HepG2 (cell line): Measurements from ENCODE around the gene MFGE8. TPM values are rescaled to one million over a fixed set of nuclear protein-coding genes. Genes with fewer than 3 reads are reported as not detected.
"Not testable (repeated sequence)": the region's sequence is repeated elsewhere in the genome, so short reads cannot be mapped to it uniquely, and the experiment has no call there.

Experiments used
- ATAC-seq: fragments of 200-7000 bp; cut with Tn5 transposase; 3 replicates; pipeline ENCODE4 v1.9.1; 2020; ENCODE audit warnings: mild to moderate bottlenecking, moderate library complexity
- BruUV-seq: library from RNA; stranded (reverse); fragments of 400-500 nt; replicated peaks from 2 replicates; lab custom pipeline; 2021; lab: Mats Ljungman, UMichigan
- CTCF ChIA-PET: fragments of 300-600 bp; formaldehyde crosslinking; extraction: SDS; loops from one replicate; lab custom pipeline; 2021; ENCODE audit warnings: low total read pairs, inconsistent platforms, low intra/inter-chr PET ratio; lab: Yijun Ruan, JAX
- POLR2A ChIA-PET: fragments of 350-600 bp; sonication (Branson Sonifier 250); formaldehyde crosslinking; loops from one replicate; lab custom pipeline; 2020; ENCODE audit warnings: antibody characterized with exemption, inconsistent platforms; lab: Yijun Ruan, JAX
- DNase-seq: peaks from one replicate; pipeline ENCODE4 v3.0.0-alpha.2; 2015; ENCODE audit warnings: low spot score
- FAIRE-seq: peaks from 3 replicates; lab custom pipeline; 2011; peaks lifted over from hg19 to GRCh38; lab: Jason Lieb, UNC
- H2AFZ ChIP-seq: one replicate; pipeline ENCODE4 v1.6.1; 2011; ENCODE audit warnings: low read length, inconsistent platforms
- H3K27ac ChIP-seq: fragments of 300-600 bp; 3 replicates; pipeline ENCODE4 v1.8.0; 2011; ENCODE audit warnings: mixed run types, mild to moderate bottlenecking, mixed read lengths, low read length, inconsistent platforms; ENCODE audit not compliant: insufficient read depth; ENCODE audit errors: extremely low read length
- H3K27me3 ChIP-seq, 2 experiments: fragments of 200-600 bp in 1 of 2; 2 replicates in 1 of 2; 3 replicates in 1 of 2; pipeline versions ENCODE4 v1.6.0 to v1.8.0; 2011; ENCODE audit warnings: low read length in 2 of 2, mild to moderate bottlenecking in 2 of 2, moderate library complexity in 2 of 2, inconsistent platforms in 1 of 2; ENCODE audit not compliant: insufficient read depth in 2 of 2, control insufficient read depth in 1 of 2
- H3K36me3 ChIP-seq, 2 experiments: fragments of 200-600 bp in 1 of 2; replicated peaks in 1 of 2; 2 replicates in 1 of 2; 3 replicates in 1 of 2; pipeline versions ENCODE4 v1.5.1 to v1.8.0; 2011; ENCODE audit warnings: low read length in 2 of 2, inconsistent platforms in 1 of 2; ENCODE audit not compliant: insufficient read depth in 2 of 2, control insufficient read depth in 1 of 2
- H3K4me1 ChIP-seq: 2 replicates; pipeline ENCODE4 v1.5.1; 2012; ENCODE audit warnings: low read length, inconsistent platforms; ENCODE audit not compliant: insufficient read depth
- H3K4me2 ChIP-seq: 2 replicates; pipeline ENCODE4 v1.6.0; 2011; ENCODE audit warnings: low read depth, low read length, inconsistent platforms
- H3K4me3 ChIP-seq, 3 experiments: fragments of 200-600 bp in 1 of 3; sonication (generic), shearing (Covaris generic) in 1 of 3; replicated peaks in 1 of 3; 2 replicates each; pipeline ENCODE4 v1.5.1; 2011 to 2016; ENCODE audit warnings: low read length in 3 of 3, inconsistent platforms in 2 of 3, low read depth in 2 of 3, mild to moderate bottlenecking in 2 of 3, control low read depth in 1 of 3, mixed read lengths in 1 of 3; ENCODE audit not compliant: insufficient read depth in 1 of 3
- H3K79me2 ChIP-seq: one replicate; pipeline ENCODE4 v1.6.1; 2011; ENCODE audit warnings: low read length, inconsistent platforms; ENCODE audit not compliant: insufficient read depth
- H3K9ac ChIP-seq: 2 replicates; pipeline ENCODE4 v1.6.0; 2011; ENCODE audit warnings: mild to moderate bottlenecking, low read depth, low read length, inconsistent platforms; ENCODE audit not compliant: insufficient read depth
- H3K9me3 ChIP-seq: 2 replicates; pipeline ENCODE4 v1.5.1; 2012; ENCODE audit warnings: mild to moderate bottlenecking, low read length
- H4K20me1 ChIP-seq: 2 replicates; pipeline ENCODE4 v1.6.0; 2011; ENCODE audit warnings: inconsistent platforms, mild to moderate bottlenecking, low read length, moderate library complexity; ENCODE audit not compliant: insufficient read depth
- MBNL3 ChIP-seq: fragments of 250-450 bp; sonication (Bioruptor Pico); conservative IDR thresholded peaks from 2 replicates; pipeline ENCODE4 v1.8.0; 2022; ENCODE audit warnings: mild to moderate bottlenecking, inconsistent platforms
- ZSCAN31 ChIP-seq: sonication (generic); formaldehyde crosslinking; IDR thresholded peaks from 2 replicates; pipeline ENCODE4 v1.5.0; 2020; ENCODE audit warnings: low read depth, mild to moderate bottlenecking, missing genetic modification reagents
- WGBS: methylation state at CpG from one replicate; pipeline ENCODE4 v1.1.6; 2017; ENCODE audit warnings: low lambda C conversion rate; 5-methylcytosine and 5-hydroxymethylcytosine counted together
- in situ Hi-C: cut with HindIII; loops from 2 replicates; pipeline ENCODE4 v1.10.0; 2017; ENCODE audit warnings: low pct_unique_long_range_greater_than_20kb; ENCODE audit not compliant: extremely low pct_ligation_motif_present
- intact Hi-C: fragments of 100-400 bp; cut with micrococcal nuclease; formaldehyde crosslinking; loops from one replicate; pipeline ENCODE4 v1.10.0; 2022; ENCODE audit not compliant: unreplicated experiment
- polyA plus RNA-seq, 8 experiments: library from polyadenylated mRNA; depleted of rRNA in 3 of 8; stranded (reverse) in 7 of 8; unstranded in 1 of 8; fragments of >200 nt; fragmentation: Illumina TruSeq in 4 of 8; extraction: Trizol in 4 of 8; gene quantifications; 2 replicates each; pipeline versions ENCODE4 v1.2.1 to v1.2.3, GENCODE V29; 2011 to 2016; ENCODE audit warnings: low read depth in 4 of 8, missing spikeins in 1 of 8, mixed read lengths in 1 of 8; ENCODE audit not compliant: insufficient read depth in 1 of 8
- total RNA-seq, 5 experiments: library from RNA; depleted of rRNA; stranded (reverse); fragments of >200 nt; fragmentation: Illumina TruSeq; extraction: Trizol; gene quantifications; 2 replicates each; pipeline ENCODE4 v1.2.3, GENCODE V29; 2016; ENCODE audit warnings: low read depth in 1 of 5

MFGE8 gene
- total and polyA plus RNA-seq, 2 of the 13 experiments (the other 11 are each of a cell fraction or from before 2014, with no cell fraction given) = 3.4 to 22.1 TPM

GRCh38 chr15:88930579-88930978 lies 17.4 kb upstream of the MFGE8 start (continued):
- no peak for TF ChIP-seq ZSCAN31 (CRISPR knock-in tag)
- TF ChIP-seq MBNL3 = no peak

GRCh38 chr15:88929358-88930098 lies 16.3 kb upstream of the MFGE8 start:
- in situ Hi-C loops, ATAC-seq, H4K20me1 ChIP-seq, H3K4me3 ChIP-seq, FAIRE-seq, H3K27ac ChIP-seq, intact Hi-C loops, H3K9ac ChIP-seq, H3K36me3 ChIP-seq, H3K4me2 ChIP-seq, H3K27me3 ChIP-seq, DNase-seq, BruUV-seq, H3K9me3 ChIP-seq, CTCF ChIA-PET, POLR2A ChIA-PET, H2AFZ ChIP-seq, H3K79me2 ChIP-seq: not testable (repeated sequence)
- 31% methylated on average over 3 of the region's 3 CpGs for WGBS
- H3K4me1 ChIP-seq = peaks cover 26% of the 10 kb centered on the region

GRCh38 chr15:88928192-88928591 lies 15.0 kb upstream of the MFGE8 start:
- H3K27ac ChIP-seq, POLR2A ChIA-PET, H3K4me3 ChIP-seq, H3K27me3 ChIP-seq, intact Hi-C loops, ATAC-seq, H2AFZ ChIP-seq, H3K4me2 ChIP-seq, H3K79me2 ChIP-seq, H3K9me3 ChIP-seq, H4K20me1 ChIP-seq, H3K9ac ChIP-seq, FAIRE-seq, DNase-seq, CTCF ChIA-PET, H3K36me3 ChIP-seq, in situ Hi-C loops, BruUV-seq: not testable (repeated sequence)
- H3K4me1 ChIP-seq = peaks cover 25% of the 10 kb centered on the region

GRCh38 chr15:88925648-88926047 lies 12.5 kb upstream of the MFGE8 start:
- H3K27ac ChIP-seq, H3K4me2 ChIP-seq, H3K27me3 ChIP-seq, H3K9me3 ChIP-seq, POLR2A ChIA-PET, CTCF ChIA-PET, BruUV-seq, in situ Hi-C loops, H4K20me1 ChIP-seq, H3K4me3 ChIP-seq, intact Hi-C loops, H3K36me3 ChIP-seq, ATAC-seq, H3K4me1 ChIP-seq, FAIRE-seq, DNase-seq, H2AFZ ChIP-seq, H3K79me2 ChIP-seq, H3K9ac ChIP-seq: not testable (repeated sequence)
- WGBS = 28% methylated on average over 2 of the region's 2 CpGs

GRCh38 chr15:88920892-88921435 lies 7.8 kb upstream of the MFGE8 start:
- BruUV-seq, H2AFZ ChIP-seq, ATAC-seq, DNase-seq, H3K4me3 ChIP-seq, H3K27me3 ChIP-seq, H4K20me1 ChIP-seq, H3K9me3 ChIP-seq, FAIRE-seq, in situ Hi-C loops, H3K27ac ChIP-seq, H3K4me2 ChIP-seq, H3K4me1 ChIP-seq, CTCF ChIA-PET, H3K9ac ChIP-seq, H3K79me2 ChIP-seq, intact Hi-C loops, H3K36me3 ChIP-seq, POLR2A ChIA-PET: not testable (repeated sequence)
- WGBS = 54% methylated on average over 11 of the region's 12 CpGs
